Measurements from ENCODE around the gene PABPN1.

DNA sequence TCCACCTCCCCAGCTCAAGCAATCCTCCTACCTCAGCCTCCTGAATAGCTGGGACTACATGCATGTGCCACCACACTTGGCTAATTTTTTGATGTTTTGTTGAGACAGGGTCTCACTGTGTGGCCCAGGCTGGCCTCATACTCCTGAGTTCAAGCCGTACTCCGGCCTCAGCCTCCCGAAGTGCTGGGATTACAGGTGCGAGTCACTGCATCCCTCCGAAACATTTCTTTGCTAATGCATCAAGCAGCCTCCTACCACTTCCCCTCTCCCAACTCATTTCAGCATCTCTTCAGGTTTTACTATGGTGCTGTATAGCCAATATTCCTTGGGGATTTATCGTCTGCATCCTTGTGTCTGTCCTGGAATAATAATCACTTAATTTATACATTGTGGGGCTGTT is 33.7 kb downstream of the PABPN1 start:
- TF ChIP-seq, protein P1, sequence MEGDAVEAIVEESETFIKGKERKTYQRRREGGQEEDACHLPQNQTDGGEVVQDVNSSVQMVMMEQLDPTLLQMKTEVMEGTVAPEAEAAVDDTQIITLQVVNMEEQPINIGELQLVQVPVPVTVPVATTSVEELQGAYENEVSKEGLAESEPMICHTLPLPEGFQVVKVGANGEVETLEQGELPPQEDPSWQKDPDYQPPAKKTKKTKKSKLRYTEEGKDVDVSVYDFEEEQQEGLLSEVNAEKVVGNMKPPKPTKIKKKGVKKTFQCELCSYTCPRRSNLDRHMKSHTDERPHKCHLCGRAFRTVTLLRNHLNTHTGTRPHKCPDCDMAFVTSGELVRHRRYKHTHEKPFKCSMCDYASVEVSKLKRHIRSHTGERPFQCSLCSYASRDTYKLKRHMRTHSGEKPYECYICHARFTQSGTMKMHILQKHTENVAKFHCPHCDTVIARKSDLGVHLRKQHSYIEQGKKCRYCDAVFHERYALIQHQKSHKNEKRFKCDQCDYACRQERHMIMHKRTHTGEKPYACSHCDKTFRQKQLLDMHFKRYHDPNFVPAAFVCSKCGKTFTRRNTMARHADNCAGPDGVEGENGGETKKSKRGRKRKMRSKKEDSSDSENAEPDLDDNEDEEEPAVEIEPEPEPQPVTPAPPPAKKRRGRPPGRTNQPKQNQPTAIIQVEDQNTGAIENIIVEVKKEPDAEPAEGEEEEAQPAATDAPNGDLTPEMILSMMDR (conservative IDR thresholded peaks at IDR 0.05; ENCODE audit: low read length), result no peak
- TF ChIP-seq EZH2phosphoT487 (IDR thresholded peaks at IDR 0.05; ENCODE audit: borderline replicate concordance, low read depth, low read length), result no peak
